HEK293T (cell line): ENCODE data around the gene KIAA1671.
"Not testable (repeated sequence)": the region's sequence is repeated elsewhere in the genome, so short reads cannot be mapped to it uniquely, and the experiment has no call there.

Experiments used
- ARNT ChIP-seq: fragments of 450-650 bp; IDR thresholded peaks from 2 replicates; pipeline ENCODE4 v1.6.1; 2017; ENCODE audit warnings: mild to moderate bottlenecking
- BHLHE40 ChIP-seq: fragments of 450-650 bp; IDR thresholded peaks from 2 replicates; pipeline ENCODE4 v1.6.1; 2016; ENCODE audit warnings: mild to moderate bottlenecking, moderate library complexity, borderline replicate concordance
- FOXA1 ChIP-seq: fragments of 450-650 bp; IDR thresholded peaks from 2 replicates; pipeline ENCODE4 v1.6.1; 2016; ENCODE audit warnings: mild to moderate bottlenecking
- FOXK2 ChIP-seq: fragments of 450-650 bp; IDR thresholded peaks from 2 replicates; pipeline ENCODE4 v1.6.1; 2016; ENCODE audit warnings: mild to moderate bottlenecking
- FOXM1 ChIP-seq: fragments of 450-650 bp; IDR thresholded peaks from 2 replicates; pipeline ENCODE4 v1.6.1; 2017; ENCODE audit warnings: mild to moderate bottlenecking, borderline replicate concordance
- HDGF ChIP-seq: fragments of 450-650 bp; IDR thresholded peaks from 2 replicates; pipeline ENCODE4 v1.6.1; 2017; ENCODE audit warnings: antibody characterized with exemption, borderline replicate concordance
- L3MBTL2 ChIP-seq: fragments of 450-650 bp; conservative IDR thresholded peaks from 2 replicates; pipeline ENCODE4 v1.6.1; 2016; ENCODE audit warnings: mild to moderate bottlenecking
- LEF1 ChIP-seq: fragments of 450-650 bp; IDR thresholded peaks from 2 replicates; pipeline ENCODE4 v1.6.1; 2017; ENCODE audit warnings: mild to moderate bottlenecking, borderline replicate concordance
- PKNOX1 ChIP-seq: fragments of 450-650 bp; IDR thresholded peaks from 2 replicates; pipeline ENCODE4 v1.6.1; 2016
- SP1 ChIP-seq: fragments of 450-650 bp; IDR thresholded peaks from 2 replicates; pipeline ENCODE4 v1.6.1; 2017
- SUZ12 ChIP-seq: fragments of 450-650 bp; IDR thresholded peaks from 2 replicates; pipeline ENCODE4 v1.6.1; 2016; ENCODE audit warnings: mild to moderate bottlenecking
- TARDBP ChIP-seq: fragments of 450-650 bp; IDR thresholded peaks from 2 replicates; pipeline ENCODE4 v1.6.1; 2016
- ZNF384 ChIP-seq: fragments of 450-650 bp; IDR thresholded peaks from 2 replicates; pipeline ENCODE4 v1.6.1; 2016

- TF ChIP-seq TARDBP, HDGF, ARNT, ZNF384, FOXA1, LEF1, SP1, L3MBTL2, FOXM1, PKNOX1, FOXK2, SUZ12, BHLHE40: not testable (repeated sequence)
Measured at GRCh38 chr22:25178869-25179631, 226.5 kb downstream of the KIAA1671 start.
